Medulla oblongata (tissue), 1 donor: ENCODE data around the gene ARHGAP45.

Source experiments
- DNase-seq: peaks from one replicate; pipeline ENCODE4 v3.0.0-alpha.2; 2015; ENCODE audit errors: extremely low spot score

Gene ARHGAP45

GRCh38 chr19:1132552-1133383, 65.8 kb downstream of the ARHGAP45 start:
- peak; percentile 22 for DNase-seq

- DNase-seq: no peak
Measured at GRCh38 chr19:1133471-1133929, 66.5 kb downstream of the ARHGAP45 start.

GRCh38 chr19:1134431-1134830, 67.5 kb downstream of the ARHGAP45 start:
- DNase-seq: no peak

- no peak for DNase-seq
Measured at GRCh38 chr19:1135454-1135853, 68.5 kb downstream of the ARHGAP45 start.

GRCh38 chr19:1136201-1136600, 69.2 kb downstream of the ARHGAP45 start:
- DNase-seq: no peak
